H1 (cell line): Measurements from ENCODE around the gene CDKN1A.

Source experiments
- ATF2 ChIP-seq: IDR thresholded peaks from 2 replicates; pipeline ENCODE4 v1.6.1; 2012; ENCODE audit warnings: low read length, inconsistent platforms
- BRCA1 ChIP-seq: IDR thresholded peaks from 2 replicates; pipeline ENCODE4 v1.6.1; 2012; ENCODE audit warnings: low read depth, low read length, improper control_type of control experiment
- CBX5 ChIP-seq: fragments of 300-800, 300-1000 bp; sonication (generic); IDR thresholded peaks from 2 replicates; pipeline ENCODE4 v1.7.1; 2016; ENCODE audit warnings: antibody characterized with exemption, low read length, low read depth
- CTCF ChIP-seq, 3 experiments: IDR thresholded peaks; 1 replicate in 2 of 3; 2 replicates in 1 of 3; pipeline versions ENCODE4 v1.5.1 to v1.6.1; 2011; ENCODE audit warnings: low read length in 3 of 3, mild to moderate bottlenecking in 3 of 3, inconsistent platforms in 2 of 3, low read depth in 1 of 3, moderate library complexity in 1 of 3; ENCODE audit not compliant: insufficient read depth in 1 of 3; ENCODE audit errors: control extremely low read depth in 1 of 3
- EP300 ChIP-seq, 2 experiments: IDR thresholded peaks; 1 replicate in 1 of 2; 2 replicates in 1 of 2; pipeline ENCODE4 v1.6.1; 2011 to 2012; ENCODE audit warnings: low read depth in 2 of 2, low read length in 2 of 2, mild to moderate bottlenecking in 2 of 2, borderline replicate concordance in 1 of 2, inconsistent platforms in 1 of 2, moderate library complexity in 1 of 2
- HDAC6 ChIP-seq: IDR thresholded peaks from one replicate; pipeline ENCODE4 v1.7.1; 2012; ENCODE audit warnings: low read depth, mild to moderate bottlenecking, inconsistent platforms, low read length, moderate library complexity
- KDM1A ChIP-seq: fragments of 200-600, 300-600 bp; sonication (generic); IDR thresholded peaks from 2 replicates; pipeline ENCODE4 v1.7.1; 2016; ENCODE audit warnings: mild to moderate bottlenecking, low read length, borderline replicate concordance
- KDM5A ChIP-seq: fragments of 200-600 bp; IDR thresholded peaks from 2 replicates; pipeline ENCODE4 v1.7.1; 2012; ENCODE audit warnings: mild to moderate bottlenecking, low read length, inconsistent platforms, mixed read lengths
- MAX ChIP-seq: IDR thresholded peaks from 2 replicates; pipeline ENCODE4 v1.6.1; 2012; ENCODE audit warnings: inconsistent platforms
- POLR2A ChIP-seq, 2 experiments: IDR thresholded peaks; 1 replicate in 1 of 2; 2 replicates in 1 of 2; pipeline ENCODE4 v1.6.1; 2011; ENCODE audit warnings: low read depth in 2 of 2, low read length in 2 of 2, mild to moderate bottlenecking in 2 of 2; ENCODE audit errors: control extremely low read depth in 1 of 2
- POLR2AphosphoS5 ChIP-seq: IDR thresholded peaks from 2 replicates; pipeline ENCODE4 v1.6.1; 2011; ENCODE audit warnings: low read depth, low read length
- RAD21 ChIP-seq, 2 experiments: IDR thresholded peaks in 1 of 2; conservative IDR thresholded peaks in 1 of 2; 2 replicates each; pipeline ENCODE4 v1.6.1; 2011; ENCODE audit warnings: low read depth in 2 of 2, low read length in 2 of 2, improper control_type of control experiment in 1 of 2, inconsistent platforms in 1 of 2, mild to moderate bottlenecking in 1 of 2, moderate library complexity in 1 of 2
- RXRA ChIP-seq: IDR thresholded peaks from 2 replicates; pipeline ENCODE4 v1.6.1; 2011; ENCODE audit warnings: low read depth, mild to moderate bottlenecking, low read length, moderate library complexity; ENCODE audit not compliant: insufficient read depth
- TAF1 ChIP-seq: IDR thresholded peaks from 2 replicates; pipeline ENCODE4 v1.6.1; 2011; ENCODE audit warnings: mild to moderate bottlenecking, low read depth, low read length

- no peak for TF ChIP-seq RXRA
- TF ChIP-seq KDM5A, result no peak
- no peak for TF ChIP-seq CTCF (IDR thresholded peaks at IDR 0.05; ENCODE audit: control extremely low read depth in 1 of 3, insufficient read depth in 1 of 3, low read depth in 1 of 3, low read length in 3 of 3)
- no peak for TF ChIP-seq POLR2A (IDR thresholded peaks at IDR 0.05; ENCODE audit: control extremely low read depth in 1 of 2, low read depth in 2 of 2, low read length in 2 of 2)
- no peak for TF ChIP-seq KDM1A
- no peak for TF ChIP-seq POLR2AphosphoS5
- TF ChIP-seq BRCA1, result no peak
- no peak for TF ChIP-seq MAX
- TF ChIP-seq ATF2, result no peak
- no peak for TF ChIP-seq EP300 (IDR thresholded peaks at IDR 0.05; ENCODE audit: borderline replicate concordance in 1 of 2, low read depth in 2 of 2, low read length in 2 of 2)
- TF ChIP-seq HDAC6, result no peak
- no peak for TF ChIP-seq CBX5
- TF ChIP-seq RAD21 (IDR thresholded peaks at IDR 0.05 in 1 of 2, conservative IDR thresholded peaks at IDR 0.05 in 1 of 2; ENCODE audit: low read depth in 2 of 2, low read length in 2 of 2), result no peak
- no peak for TF ChIP-seq TAF1
Observed at GRCh38 chr6:36695414-36695813, 16.9 kb downstream of the CDKN1A start.
